WTC11 (cell line): ENCODE data around the gene NTN5.

Experiments used
- FOXK1 ChIP-seq: sonication (generic); formaldehyde crosslinking; IDR thresholded peaks from 2 replicates; pipeline ENCODE4 v1.8.0; 2022; ENCODE audit warnings: mild to moderate bottlenecking, moderate library complexity, missing genetic modification reagents
- PREB ChIP-seq: sonication (generic); formaldehyde crosslinking; IDR thresholded peaks from 2 replicates; pipeline ENCODE4 v1.8.1; 2022; ENCODE audit warnings: mild to moderate bottlenecking, missing genetic modification reagents, moderate library complexity, borderline replicate concordance
- TF ChIP-seq, protein P1 (sequence below): fragments of 200-600 bp; IDR thresholded peaks from 2 replicates; pipeline ENCODE4 v1.8.0; 2022; ENCODE audit warnings: antibody characterized with exemption

DNA sequence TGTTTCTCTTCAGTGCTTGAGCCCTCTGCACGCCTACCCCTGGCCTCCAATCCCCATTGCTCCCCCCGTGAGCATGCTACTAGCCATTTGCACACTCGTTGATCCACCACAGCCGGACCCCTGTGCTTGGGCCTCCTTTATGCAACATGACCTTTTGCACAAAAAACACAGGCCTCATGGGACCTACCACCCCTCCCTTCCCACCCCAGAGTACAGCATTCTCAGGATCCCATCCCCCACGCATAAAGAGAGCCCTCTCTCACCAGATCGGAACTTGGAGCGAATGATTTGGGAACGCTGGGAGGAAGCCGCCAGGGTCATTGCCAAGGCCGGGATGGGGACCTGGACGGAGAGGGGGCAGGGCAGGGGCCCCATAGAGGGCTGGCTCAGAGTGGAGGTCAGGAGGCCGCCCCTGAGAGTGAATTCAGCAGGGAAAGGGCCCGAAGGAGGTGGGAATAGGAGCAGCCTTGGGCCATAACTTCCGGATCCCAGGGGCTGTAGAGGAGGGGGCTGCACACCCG is 46.0 kb upstream of the NTN5 start:
- TF ChIP-seq, protein P1, sequence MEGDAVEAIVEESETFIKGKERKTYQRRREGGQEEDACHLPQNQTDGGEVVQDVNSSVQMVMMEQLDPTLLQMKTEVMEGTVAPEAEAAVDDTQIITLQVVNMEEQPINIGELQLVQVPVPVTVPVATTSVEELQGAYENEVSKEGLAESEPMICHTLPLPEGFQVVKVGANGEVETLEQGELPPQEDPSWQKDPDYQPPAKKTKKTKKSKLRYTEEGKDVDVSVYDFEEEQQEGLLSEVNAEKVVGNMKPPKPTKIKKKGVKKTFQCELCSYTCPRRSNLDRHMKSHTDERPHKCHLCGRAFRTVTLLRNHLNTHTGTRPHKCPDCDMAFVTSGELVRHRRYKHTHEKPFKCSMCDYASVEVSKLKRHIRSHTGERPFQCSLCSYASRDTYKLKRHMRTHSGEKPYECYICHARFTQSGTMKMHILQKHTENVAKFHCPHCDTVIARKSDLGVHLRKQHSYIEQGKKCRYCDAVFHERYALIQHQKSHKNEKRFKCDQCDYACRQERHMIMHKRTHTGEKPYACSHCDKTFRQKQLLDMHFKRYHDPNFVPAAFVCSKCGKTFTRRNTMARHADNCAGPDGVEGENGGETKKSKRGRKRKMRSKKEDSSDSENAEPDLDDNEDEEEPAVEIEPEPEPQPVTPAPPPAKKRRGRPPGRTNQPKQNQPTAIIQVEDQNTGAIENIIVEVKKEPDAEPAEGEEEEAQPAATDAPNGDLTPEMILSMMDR: no peak
- TF ChIP-seq PREB (CRISPR knock-in tag) (no peak), FOXK1 (CRISPR knock-in tag) (no peak)
